CD4-positive, alpha-beta T cell treated with Interleukin-4 for 4 hours (primary cell): ENCODE measurements around the gene METAP1D.
"Not testable (repeated sequence)": the region's sequence is repeated elsewhere in the genome, so short reads cannot be mapped to it uniquely, and the experiment has no call there.

Experiments used
- DNase-seq: peaks from one replicate; pipeline ENCODE4 v3.0.0-alpha.2; 2020

The METAP1D gene

GRCh38 chr2:172105471-172106107 lies 105.8 kb downstream of the METAP1D start:
- DNase-seq = no peak

- peak; percentile 33 for DNase-seq
Measured at GRCh38 chr2:172106108-172106961, 106.6 kb downstream of the METAP1D start.

- DNase-seq = no peak
Measured at GRCh38 chr2:172107690-172108586, 108.2 kb downstream of the METAP1D start.

GRCh38 chr2:172108587-172108930 lies 108.8 kb downstream of the METAP1D start:
- DNase-seq = no peak

GRCh38 chr2:172109256-172109987 lies 109.7 kb downstream of the METAP1D start:
- DNase-seq = no peak

- DNase-seq = no peak
Measured at GRCh38 chr2:172109988-172110811, 110.4 kb downstream of the METAP1D start.

- no peak for DNase-seq
Measured at GRCh38 chr2:172113617-172114016, 113.9 kb downstream of the METAP1D start.

GRCh38 chr2:172114176-172114575 lies 114.4 kb downstream of the METAP1D start:
- not testable (repeated sequence) for DNase-seq

- DNase-seq = no peak
Measured at GRCh38 chr2:172114579-172114978, 114.8 kb downstream of the METAP1D start.

GRCh38 chr2:172116107-172116506 lies 116.4 kb downstream of the METAP1D start:
- no peak for DNase-seq

GRCh38 chr2:172119089-172119488 lies 119.3 kb downstream of the METAP1D start:
- DNase-seq = no peak

GRCh38 chr2:172120118-172120517 lies 120.4 kb downstream of the METAP1D start:
- DNase-seq = no peak

GRCh38 chr2:172128484-172128883 lies 128.7 kb downstream of the METAP1D start:
- DNase-seq = no peak

- no peak for DNase-seq
Measured at GRCh38 chr2:172129404-172129803, 129.7 kb downstream of the METAP1D start.
